GM12878 (cell line): Measurements from ENCODE around the gene APOA4. TPM values are rescaled to one million over a fixed set of nuclear protein-coding genes. Genes with fewer than 3 reads are reported as not detected.

ENCODE experiments used
- ATAC-seq: fragments of 200-7000 bp; cut with Tn5 transposase; 3 replicates; pipeline ENCODE4 v1.9.1; 2020; ENCODE audit warnings: mild to moderate bottlenecking, moderate library complexity
- BruUV-seq: library from RNA; stranded (reverse); fragments of 400-500 nt; replicated peaks from 2 replicates; lab custom pipeline; 2021; lab: Mats Ljungman, UMichigan
- CTCF ChIA-PET: fragments of 300-600 bp; sonication (Branson Sonifier 250); formaldehyde crosslinking; extraction: SDS; loops from one replicate; lab custom pipeline; 2021; ENCODE audit warnings: inconsistent platforms; lab: Yijun Ruan, JAX
- POLR2A ChIA-PET: fragments of 350-600 bp; formaldehyde crosslinking; extraction: SDS; loops from one replicate; lab custom pipeline; 2021; ENCODE audit warnings: inconsistent platforms; lab: Charles Lee
- RAD21 ChIA-PET: fragments of 300-600 bp; sonication (Branson Sonifier 250); formaldehyde crosslinking; loops from one replicate; lab custom pipeline; 2023; ENCODE audit warnings: antibody characterized with exemption; ENCODE audit not compliant: unreplicated experiment; lab: Charles Lee
- SMC1A ChIA-PET: fragments of 300-600 bp; sonication (Branson Sonifier 250); formaldehyde crosslinking; loops from one replicate; lab custom pipeline; 2023; ENCODE audit not compliant: unreplicated experiment, uncharacterized antibody; lab: Charles Lee
- DNase-seq: peaks from one replicate; pipeline ENCODE4 v3.0.0-alpha.2; 2011; ENCODE audit warnings: low read depth, low spot score
- FAIRE-seq: peaks from 3 replicates; lab custom pipeline; 2011; peaks lifted over from hg19 to GRCh38; lab: Jason Lieb, UNC
- H2AFZ ChIP-seq: 2 replicates; pipeline ENCODE4 v1.6.0; 2011; ENCODE audit warnings: low read depth, low read length, control low read depth; ENCODE audit not compliant: control insufficient read depth
- H3K27ac ChIP-seq: 2 replicates; pipeline ENCODE4 v1.5.1; 2011; ENCODE audit warnings: control low read depth; ENCODE audit not compliant: control insufficient read depth, insufficient read depth
- H3K27me3 ChIP-seq, 2 experiments: replicated peaks in 1 of 2; 2 replicates each; pipeline versions ENCODE4 v1.6.0 to v1.6.1; 2011; ENCODE audit warnings: low read length in 1 of 2; ENCODE audit not compliant: control insufficient read depth in 2 of 2, insufficient read depth in 2 of 2
- H3K36me3 ChIP-seq, 2 experiments: 2 replicates each; pipeline ENCODE4 v1.5.1; 2011; ENCODE audit warnings: low read length in 1 of 2; ENCODE audit not compliant: control insufficient read depth in 2 of 2, insufficient read depth in 2 of 2
- H3K4me1 ChIP-seq: 2 replicates; pipeline ENCODE4 v1.6.1; 2011; ENCODE audit warnings: mild to moderate bottlenecking, low read length, moderate library complexity, mixed read lengths; ENCODE audit not compliant: control insufficient read depth, insufficient read depth
- H3K4me2 ChIP-seq: 2 replicates; pipeline ENCODE4 v1.6.0; 2011; ENCODE audit warnings: control low read depth; ENCODE audit not compliant: control insufficient read depth, insufficient read depth
- H3K4me3 ChIP-seq: fragments of 200-600 bp; sonication (generic); 2 replicates; pipeline ENCODE4 v1.5.1; 2016
- H3K79me2 ChIP-seq: 2 replicates; pipeline ENCODE4 v1.6.0; 2011; ENCODE audit warnings: low read length; ENCODE audit not compliant: control insufficient read depth, insufficient read depth
- H3K9ac ChIP-seq: 2 replicates; pipeline ENCODE4 v1.8.0; 2011; ENCODE audit warnings: low read length, control low read depth, mixed read lengths; ENCODE audit not compliant: control insufficient read depth, insufficient read depth
- H3K9me3 ChIP-seq: replicated peaks from 3 replicates; pipeline ENCODE4 v1.5.1; 2011; ENCODE audit warnings: mild to moderate bottlenecking, low read length; ENCODE audit not compliant: control insufficient read depth, insufficient read depth
- H4K20me1 ChIP-seq: 2 replicates; pipeline ENCODE4 v1.6.0; 2011; ENCODE audit not compliant: control insufficient read depth, insufficient read depth
- ASH2L ChIP-seq: fragments of 300-600, 200-600 bp; sonication (generic); IDR thresholded peaks from 2 replicates; pipeline ENCODE4 v1.6.1; 2017; ENCODE audit warnings: low read depth, mild to moderate bottlenecking, borderline replicate concordance
- CREB1 ChIP-seq: IDR thresholded peaks from 2 replicates; pipeline ENCODE4 v1.6.1; 2012; ENCODE audit warnings: low read depth, mild to moderate bottlenecking, inconsistent platforms
- CREM ChIP-seq: IDR thresholded peaks from 2 replicates; pipeline ENCODE4 v1.6.1; 2014; ENCODE audit warnings: antibody characterized with exemption, low read depth
- DPF2 ChIP-seq: fragments of 450-650 bp; IDR thresholded peaks from 2 replicates; pipeline ENCODE4 v1.6.1; 2017; ENCODE audit warnings: mild to moderate bottlenecking
- EED ChIP-seq: sonication (generic); IDR thresholded peaks from 2 replicates; pipeline ENCODE4 v1.6.1; 2016; ENCODE audit warnings: antibody characterized with exemption, low read depth
- SMAD1 ChIP-seq: fragments of 450-650 bp; IDR thresholded peaks from 2 replicates; pipeline ENCODE4 v1.6.1; 2018; ENCODE audit warnings: mild to moderate bottlenecking, low read depth; ENCODE audit not compliant: partially characterized antibody
- SMC3 ChIP-seq: IDR thresholded peaks from 2 replicates; pipeline ENCODE4 v1.6.1; 2011; ENCODE audit warnings: low read length, improper control_type of control experiment, borderline replicate concordance
- ZSCAN29 ChIP-seq: fragments of 450-650 bp; IDR thresholded peaks from 2 replicates; pipeline ENCODE4 v1.6.1; 2017; ENCODE audit warnings: mild to moderate bottlenecking, moderate library complexity
- WGBS: methylation state at CpG from one replicate; pipeline ENCODE4 v1.1.6; 2016; ENCODE audit warnings: low lambda C conversion rate; ENCODE audit not compliant: insufficient replicate concordance, insufficient coverage; ENCODE audit errors: missing lambda C conversion rate; 5-methylcytosine and 5-hydroxymethylcytosine counted together
- in situ Hi-C: fragments of 300-500 bp; cut with MboI; formaldehyde crosslinking; loops from 9 replicates; pipeline ENCODE4 v1.14.3; 2018; ENCODE audit warnings: mixed read lengths
- intact Hi-C: fragments of 100-400 bp; cut with micrococcal nuclease; formaldehyde crosslinking; loops from one replicate; pipeline ENCODE4 v1.14.2; 2022; ENCODE audit not compliant: unreplicated experiment
- polyA plus RNA-seq, 11 experiments: library from polyadenylated mRNA; depleted of rRNA in 4 of 11; unstranded in 6 of 11; stranded (reverse) in 5 of 11; fragments of >200 nt; fragmentation: Nextera tagmentation in 4 of 11; fragmentation: Illumina TruSeq in 1 of 11; extraction: Ambion mirVana in 4 of 11; extraction: Trizol in 1 of 11; gene quantifications; 1 replicate in 1 of 11; 2 replicates in 10 of 11; pipeline versions ENCODE4 v1.2.1 to v1.2.3, GENCODE V29; 2011 to 2016; ENCODE audit warnings: inconsistent platforms in 2 of 11, missing spikeins in 2 of 11, low read depth in 1 of 11
- total RNA-seq, 4 experiments: library from RNA; depleted of rRNA in 3 of 4; stranded (reverse); fragments of >200 nt in 3 of 4; fragmentation: Illumina TruSeq in 1 of 4; extraction: Trizol in 1 of 4; gene quantifications; 2 replicates each; pipeline versions ENCODE4 v1.2.1 to v1.2.3, GENCODE V29; 2013 to 2021
- TF ChIP-seq, protein P1 (sequence below): fragments of 450-650 bp; IDR thresholded peaks from 2 replicates; pipeline ENCODE4 v1.6.1; 2017; ENCODE audit warnings: borderline replicate concordance
- TF ChIP-seq, protein P2 (sequence below), 3 experiments: IDR thresholded peaks in 2 of 3; conservative IDR thresholded peaks in 1 of 3; 2 replicates each; pipeline ENCODE4 v1.5.1; 2011; ENCODE audit warnings: low read depth in 3 of 3, low read length in 3 of 3, mild to moderate bottlenecking in 3 of 3, control low read depth in 2 of 3, moderate library complexity in 2 of 3, inconsistent platforms in 1 of 3, mixed read lengths in 1 of 3; ENCODE audit not compliant: control insufficient read depth in 2 of 3, insufficient read depth in 1 of 3; ENCODE audit errors: extremely low read depth in 1 of 3
- TF ChIP-seq, protein P3 (sequence below): fragments of 150-350 bp; IDR thresholded peaks from 2 replicates; pipeline ENCODE4 v1.6.1; 2014; ENCODE audit warnings: mild to moderate bottlenecking, low read depth, low read length
- TF ChIP-seq, protein P4 (sequence below): IDR thresholded peaks from 2 replicates; pipeline ENCODE4 v1.6.1; 2012; ENCODE audit warnings: low read depth, low read length, improper control_type of control experiment

APOA4 gene
- total and polyA plus RNA-seq, 10 of the 15 experiments (the other 5 are each of a cell fraction or from before 2014, with no cell fraction given): not detected

DNA sequence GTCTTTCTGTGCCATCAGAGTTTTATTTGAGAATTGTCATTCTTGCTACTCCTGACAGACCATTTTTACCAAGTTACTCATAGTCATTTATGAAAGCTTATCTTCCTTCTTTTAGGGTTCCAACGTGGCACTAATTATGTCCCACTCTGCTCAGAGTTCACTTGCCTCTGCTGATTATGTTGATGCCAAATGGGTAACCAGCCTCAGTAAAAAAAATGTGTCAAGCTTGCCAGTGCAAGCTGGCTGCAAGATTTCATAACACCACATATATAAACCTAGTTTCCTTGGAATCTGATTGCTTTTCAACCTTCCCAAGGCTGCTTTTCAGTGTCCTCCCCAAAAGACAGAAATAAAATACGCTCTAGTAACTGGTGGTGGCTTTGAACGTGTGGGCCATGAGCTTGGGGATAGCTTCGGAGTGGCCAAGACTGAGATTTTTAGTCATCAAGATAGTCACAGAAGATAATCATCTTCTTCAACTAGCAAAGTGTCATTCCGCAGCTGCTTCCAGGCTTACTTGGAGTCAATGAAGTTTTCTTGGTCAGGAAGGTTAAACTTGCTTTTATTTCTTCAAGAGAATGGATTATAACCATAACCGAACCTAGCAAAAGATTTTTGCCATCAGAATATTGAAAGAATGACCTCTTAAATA is 43.8 kb upstream of the APOA4 start (continued):
- TF ChIP-seq CREB1 (no peak), SMC3 (no peak)

DNA sequence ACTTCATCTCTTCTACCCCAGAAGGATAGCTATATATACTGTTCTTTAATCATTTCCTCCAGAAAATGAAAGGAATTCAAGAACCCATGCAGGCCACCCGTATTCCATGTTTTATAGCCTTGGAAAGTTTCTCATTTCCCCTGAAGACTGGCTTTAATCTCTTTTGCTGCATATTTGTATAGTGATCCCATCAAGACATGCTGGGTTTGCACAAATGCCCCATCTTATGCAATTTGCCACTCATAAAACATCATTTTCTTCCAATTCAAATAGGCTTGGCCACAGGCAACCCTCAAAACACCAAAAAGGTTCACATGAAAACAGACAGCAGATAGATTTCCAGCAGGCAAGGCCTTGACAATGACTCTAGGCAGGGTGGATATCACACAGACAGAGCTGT is 42.6 kb upstream of the APOA4 start:
- DNase-seq (no peak), ATAC-seq (no peak), FAIRE-seq (no peak)
- Histone ChIP-seq H4K20me1 (no peaks in the 10 kb centered on the region), H3K9ac (no peak overlapping the region), H2AFZ (no peak overlapping the region), H3K4me1 (no peaks in the 10 kb centered on the region), H3K4me3 (no peak overlapping the region), H3K9me3 (no peaks in the 10 kb centered on the region), H3K79me2 (no peaks in the 10 kb centered on the region), H3K27ac (no peak overlapping the region), H3K36me3 (peaks cover 5 to 20% of the 10 kb centered on the region in 2 experiments), H3K27me3 (no peaks in the 10 kb centered on the region), H3K4me2 (no peak overlapping the region)
- CTCF ChIA-PET: interaction anchor here (1.4 kb wide), 1 partner anchor 240 kb away, joined by 5 read pairs; no protein-coding TSS in a partner anchor
- POLR2A ChIA-PET: interaction anchor here (2.0 kb wide), 1 partner anchor 12 kb away, joined by 7 read pairs; no protein-coding TSS in a partner anchor
- RAD21 ChIA-PET: interaction anchor here (1.2 kb wide), 1 partner anchor 240 kb away, joined by 3 read pairs; no protein-coding TSS in a partner anchor
- SMC1A ChIA-PET: interaction anchor here (1.3 to 2.4 kb wide), 2 partner anchors 9 to 14 kb away, joined by 3 to 7 read pairs; no protein-coding TSS in a partner anchor
- no TSS peak for BruUV-seq
- in situ Hi-C loops: no loop called here
- intact Hi-C loops: no loop called here
- 67% methylated on average over 1 of the region's 1 CpG for WGBS
- TF ChIP-seq, protein P1, sequence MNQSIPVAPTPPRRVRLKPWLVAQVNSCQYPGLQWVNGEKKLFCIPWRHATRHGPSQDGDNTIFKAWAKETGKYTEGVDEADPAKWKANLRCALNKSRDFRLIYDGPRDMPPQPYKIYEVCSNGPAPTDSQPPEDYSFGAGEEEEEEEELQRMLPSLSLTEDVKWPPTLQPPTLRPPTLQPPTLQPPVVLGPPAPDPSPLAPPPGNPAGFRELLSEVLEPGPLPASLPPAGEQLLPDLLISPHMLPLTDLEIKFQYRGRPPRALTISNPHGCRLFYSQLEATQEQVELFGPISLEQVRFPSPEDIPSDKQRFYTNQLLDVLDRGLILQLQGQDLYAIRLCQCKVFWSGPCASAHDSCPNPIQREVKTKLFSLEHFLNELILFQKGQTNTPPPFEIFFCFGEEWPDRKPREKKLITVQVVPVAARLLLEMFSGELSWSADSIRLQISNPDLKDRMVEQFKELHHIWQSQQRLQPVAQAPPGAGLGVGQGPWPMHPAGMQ: no peak
- no peak for TF ChIP-seq ZSCAN29
- TF ChIP-seq EED: no peak
- TF ChIP-seq, protein P2, sequence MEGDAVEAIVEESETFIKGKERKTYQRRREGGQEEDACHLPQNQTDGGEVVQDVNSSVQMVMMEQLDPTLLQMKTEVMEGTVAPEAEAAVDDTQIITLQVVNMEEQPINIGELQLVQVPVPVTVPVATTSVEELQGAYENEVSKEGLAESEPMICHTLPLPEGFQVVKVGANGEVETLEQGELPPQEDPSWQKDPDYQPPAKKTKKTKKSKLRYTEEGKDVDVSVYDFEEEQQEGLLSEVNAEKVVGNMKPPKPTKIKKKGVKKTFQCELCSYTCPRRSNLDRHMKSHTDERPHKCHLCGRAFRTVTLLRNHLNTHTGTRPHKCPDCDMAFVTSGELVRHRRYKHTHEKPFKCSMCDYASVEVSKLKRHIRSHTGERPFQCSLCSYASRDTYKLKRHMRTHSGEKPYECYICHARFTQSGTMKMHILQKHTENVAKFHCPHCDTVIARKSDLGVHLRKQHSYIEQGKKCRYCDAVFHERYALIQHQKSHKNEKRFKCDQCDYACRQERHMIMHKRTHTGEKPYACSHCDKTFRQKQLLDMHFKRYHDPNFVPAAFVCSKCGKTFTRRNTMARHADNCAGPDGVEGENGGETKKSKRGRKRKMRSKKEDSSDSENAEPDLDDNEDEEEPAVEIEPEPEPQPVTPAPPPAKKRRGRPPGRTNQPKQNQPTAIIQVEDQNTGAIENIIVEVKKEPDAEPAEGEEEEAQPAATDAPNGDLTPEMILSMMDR (IDR thresholded peaks at IDR 0.05 in 2 of 3, conservative IDR thresholded peaks at IDR 0.05 in 1 of 3; ENCODE audit: control insufficient read depth in 2 of 3, extremely low read depth in 1 of 3, insufficient read depth in 1 of 3, low read depth in 3 of 3, low read length in 3 of 3): no peak
- TF ChIP-seq ASH2L: no peak
- TF ChIP-seq, protein P3, sequence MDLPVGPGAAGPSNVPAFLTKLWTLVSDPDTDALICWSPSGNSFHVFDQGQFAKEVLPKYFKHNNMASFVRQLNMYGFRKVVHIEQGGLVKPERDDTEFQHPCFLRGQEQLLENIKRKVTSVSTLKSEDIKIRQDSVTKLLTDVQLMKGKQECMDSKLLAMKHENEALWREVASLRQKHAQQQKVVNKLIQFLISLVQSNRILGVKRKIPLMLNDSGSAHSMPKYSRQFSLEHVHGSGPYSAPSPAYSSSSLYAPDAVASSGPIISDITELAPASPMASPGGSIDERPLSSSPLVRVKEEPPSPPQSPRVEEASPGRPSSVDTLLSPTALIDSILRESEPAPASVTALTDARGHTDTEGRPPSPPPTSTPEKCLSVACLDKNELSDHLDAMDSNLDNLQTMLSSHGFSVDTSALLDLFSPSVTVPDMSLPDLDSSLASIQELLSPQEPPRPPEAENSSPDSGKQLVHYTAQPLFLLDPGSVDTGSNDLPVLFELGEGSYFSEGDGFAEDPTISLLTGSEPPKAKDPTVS: no peak
- TF ChIP-seq, protein P4, sequence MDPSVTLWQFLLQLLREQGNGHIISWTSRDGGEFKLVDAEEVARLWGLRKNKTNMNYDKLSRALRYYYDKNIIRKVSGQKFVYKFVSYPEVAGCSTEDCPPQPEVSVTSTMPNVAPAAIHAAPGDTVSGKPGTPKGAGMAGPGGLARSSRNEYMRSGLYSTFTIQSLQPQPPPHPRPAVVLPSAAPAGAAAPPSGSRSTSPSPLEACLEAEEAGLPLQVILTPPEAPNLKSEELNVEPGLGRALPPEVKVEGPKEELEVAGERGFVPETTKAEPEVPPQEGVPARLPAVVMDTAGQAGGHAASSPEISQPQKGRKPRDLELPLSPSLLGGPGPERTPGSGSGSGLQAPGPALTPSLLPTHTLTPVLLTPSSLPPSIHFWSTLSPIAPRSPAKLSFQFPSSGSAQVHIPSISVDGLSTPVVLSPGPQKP: no peak
- no peak for TF ChIP-seq DPF2
- no peak for TF ChIP-seq SMAD1
- TF ChIP-seq CREM: no peak
